ENCODE results near the gene EBNA1BP2. TPM values are rescaled to one million over a fixed set of nuclear protein-coding genes. Genes with fewer than 3 reads are reported as not detected.

Gene EBNA1BP2
- total and polyA plus RNA-seq, 10 of the 15 experiments (the other 5 are each of a cell fraction or from before 2014, with no cell fraction given): 57.5 to 275 (median 133) TPM

DNA sequence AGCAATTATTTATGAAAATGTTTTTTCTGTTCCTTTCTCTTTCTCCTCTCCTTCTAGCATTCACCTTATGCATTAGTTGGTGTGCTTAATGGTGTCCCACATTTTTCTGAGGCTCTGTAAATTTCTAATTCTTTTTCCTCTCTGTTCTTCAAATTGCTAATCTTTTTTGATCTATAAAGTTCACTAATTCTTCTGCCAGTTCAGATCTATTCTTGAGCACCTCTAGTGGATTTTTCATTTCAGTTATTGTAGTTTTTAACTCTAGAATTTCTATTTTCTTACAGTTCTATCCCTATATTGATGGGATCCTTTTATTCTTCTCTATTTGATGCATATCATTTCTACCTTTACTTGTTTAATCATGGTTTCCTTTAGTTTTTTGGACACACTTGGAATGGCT lies 22.4 kb upstream of the EBNA1BP2 start (continued):
- TF ChIP-seq, protein P1, sequence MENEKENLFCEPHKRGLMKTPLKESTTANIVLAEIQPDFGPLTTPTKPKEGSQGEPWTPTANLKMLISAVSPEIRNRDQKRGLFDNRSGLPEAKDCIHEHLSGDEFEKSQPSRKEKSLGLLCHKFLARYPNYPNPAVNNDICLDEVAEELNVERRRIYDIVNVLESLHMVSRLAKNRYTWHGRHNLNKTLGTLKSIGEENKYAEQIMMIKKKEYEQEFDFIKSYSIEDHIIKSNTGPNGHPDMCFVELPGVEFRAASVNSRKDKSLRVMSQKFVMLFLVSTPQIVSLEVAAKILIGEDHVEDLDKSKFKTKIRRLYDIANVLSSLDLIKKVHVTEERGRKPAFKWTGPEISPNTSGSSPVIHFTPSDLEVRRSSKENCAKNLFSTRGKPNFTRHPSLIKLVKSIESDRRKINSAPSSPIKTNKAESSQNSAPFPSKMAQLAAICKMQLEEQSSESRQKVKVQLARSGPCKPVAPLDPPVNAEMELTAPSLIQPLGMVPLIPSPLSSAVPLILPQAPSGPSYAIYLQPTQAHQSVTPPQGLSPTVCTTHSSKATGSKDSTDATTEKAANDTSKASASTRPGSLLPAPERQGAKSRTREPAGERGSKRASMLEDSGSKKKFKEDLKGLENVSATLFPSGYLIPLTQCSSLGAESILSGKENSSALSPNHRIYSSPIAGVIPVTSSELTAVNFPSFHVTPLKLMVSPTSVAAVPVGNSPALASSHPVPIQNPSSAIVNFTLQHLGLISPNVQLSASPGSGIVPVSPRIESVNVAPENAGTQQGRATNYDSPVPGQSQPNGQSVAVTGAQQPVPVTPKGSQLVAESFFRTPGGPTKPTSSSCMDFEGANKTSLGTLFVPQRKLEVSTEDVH (IDR thresholded peaks at IDR 0.05; ENCODE audit: low read depth, partially characterized antibody): no peak
- TF ChIP-seq TAF1 (IDR thresholded peaks at IDR 0.05; ENCODE audit: borderline replicate concordance, low read depth, low read length) (no peak), PML (IDR thresholded peaks at IDR 0.05; ENCODE audit: low read length) (no peak), NFYB (IDR thresholded peaks at IDR 0.05; ENCODE audit: insufficient read depth, low read depth, low read length) (no peak), TCF7 (IDR thresholded peaks at IDR 0.05; ENCODE audit: borderline replicate concordance) (no peak), HDAC2 (IDR thresholded peaks at IDR 0.05) (no peak)

DNA sequence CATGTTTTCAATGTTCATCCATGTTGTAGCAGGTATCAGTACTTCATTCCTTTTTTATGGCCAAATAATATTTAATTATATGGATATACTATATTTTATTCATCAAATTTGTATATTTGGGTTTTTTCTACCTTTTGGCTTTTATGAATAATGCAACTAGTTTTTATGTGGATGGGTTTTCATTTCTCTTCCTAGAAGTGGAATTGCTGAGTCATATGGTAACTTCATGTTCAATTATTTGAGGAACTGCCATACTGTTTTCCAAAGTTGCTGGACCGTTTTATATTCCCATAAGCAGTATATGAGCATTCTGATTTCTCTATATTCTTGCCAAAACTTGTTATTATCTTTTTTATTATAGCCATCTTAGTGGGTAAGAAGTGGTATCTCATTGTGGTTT lies 16.0 kb upstream of the EBNA1BP2 start:
- ChIA-PET RAD21 (ENCODE audit: unreplicated experiment) (no interaction called here), CTCF (no interaction called here), SMC1A (ENCODE audit: uncharacterized antibody, unreplicated experiment) (interaction anchor here (0.6 to 1.0 kb wide), 2 partner anchors 31 to 42 kb away, joined by 3 read pairs; no protein-coding TSS in a partner anchor), POLR2A (interaction anchor here (0.6 kb wide), 1 partner anchor 577 kb away, joined by 5 read pairs; no protein-coding TSS in a partner anchor)
- TF ChIP-seq, protein P2, sequence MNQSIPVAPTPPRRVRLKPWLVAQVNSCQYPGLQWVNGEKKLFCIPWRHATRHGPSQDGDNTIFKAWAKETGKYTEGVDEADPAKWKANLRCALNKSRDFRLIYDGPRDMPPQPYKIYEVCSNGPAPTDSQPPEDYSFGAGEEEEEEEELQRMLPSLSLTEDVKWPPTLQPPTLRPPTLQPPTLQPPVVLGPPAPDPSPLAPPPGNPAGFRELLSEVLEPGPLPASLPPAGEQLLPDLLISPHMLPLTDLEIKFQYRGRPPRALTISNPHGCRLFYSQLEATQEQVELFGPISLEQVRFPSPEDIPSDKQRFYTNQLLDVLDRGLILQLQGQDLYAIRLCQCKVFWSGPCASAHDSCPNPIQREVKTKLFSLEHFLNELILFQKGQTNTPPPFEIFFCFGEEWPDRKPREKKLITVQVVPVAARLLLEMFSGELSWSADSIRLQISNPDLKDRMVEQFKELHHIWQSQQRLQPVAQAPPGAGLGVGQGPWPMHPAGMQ (IDR thresholded peaks at IDR 0.05; ENCODE audit: borderline replicate concordance): no peak
- no peak for TF ChIP-seq RUNX3 (IDR thresholded peaks at IDR 0.05; ENCODE audit: low read length)
- no TSS peak for BruUV-seq (replicated peaks)
- Histone ChIP-seq H3K27ac (ENCODE audit: control insufficient read depth, insufficient read depth) (no peak overlapping the region), H2AFZ (ENCODE audit: control insufficient read depth, low read depth, low read length) (no peak overlapping the region), H3K4me2 (ENCODE audit: control insufficient read depth, insufficient read depth) (no peak overlapping the region), H3K9ac (ENCODE audit: control insufficient read depth, insufficient read depth, low read length) (no peak overlapping the region), H3K36me3 (ENCODE audit: control insufficient read depth in 2 of 2, insufficient read depth in 2 of 2, low read length in 1 of 2) (no peaks in the 10 kb centered on the region), H3K27me3 (replicated peaks in 1 of 2; ENCODE audit: control insufficient read depth in 2 of 2, insufficient read depth in 2 of 2, low read length in 1 of 2) (no peaks in the 10 kb centered on the region), H3K4me1 (ENCODE audit: control insufficient read depth, insufficient read depth, low read length) (no peaks in the 10 kb centered on the region), H3K4me3 (no peak overlapping the region), H3K9me3 (replicated peaks; ENCODE audit: control insufficient read depth, insufficient read depth, low read length) (no peaks in the 10 kb centered on the region; the same call in 2 of the 3 replicates), H4K20me1 (ENCODE audit: control insufficient read depth, insufficient read depth) (no peaks in the 10 kb centered on the region), H3K79me2 (ENCODE audit: control insufficient read depth, insufficient read depth, low read length) (no peaks in the 10 kb centered on the region)
- in situ Hi-C loops (cut with MboI) (no loop called here), intact Hi-C loops (cut with micrococcal nuclease; ENCODE audit: unreplicated experiment) (no loop called here)
- 44% methylated on average over 1 of the region's 1 CpG for WGBS (ENCODE audit: insufficient coverage, insufficient replicate concordance, low lambda C conversion rate, missing lambda C conversion rate)
- FAIRE-seq (no peak), DNase-seq (ENCODE audit: low read depth, low spot score) (no peak), ATAC-seq (no peak)
